GM18517 (cell line): ENCODE measurements around the gene PLOD2.
A peak's percentile ranks its signal among the peaks of the same experiment; 100 is the strongest.

Source experiments
- ATAC-seq: cut with Tn5 transposase; IDR thresholded peaks from one replicate; pipeline ENCODE4 v1.9.1; 2021; ENCODE audit warnings: mild to moderate bottlenecking, moderate library complexity; ENCODE audit not compliant: unreplicated experiment

PLOD2 gene

GRCh38 chr3:146160964-146161662 is at the start of gene PLOD2:
Gene PLOD2 (minus strand): TSS chr3:146161184. CDS start chr3:146160989, 195 bp downstream.
- ATAC-seq = peak; percentile 50

GRCh38 chr3:146209371-146209770 is 48.4 kb upstream of the PLOD2 start:
- no peak for ATAC-seq

GRCh38 chr3:146203776-146204175 is 42.8 kb upstream of the PLOD2 start:
- no peak for ATAC-seq

GRCh38 chr3:146200461-146201220 is 39.7 kb upstream of the PLOD2 start:
- ATAC-seq = no peak

- no peak for ATAC-seq
Observed at GRCh38 chr3:146199762-146200161, 38.8 kb upstream of the PLOD2 start.

- no peak for ATAC-seq
Observed at GRCh38 chr3:146196789-146197188, 35.8 kb upstream of the PLOD2 start.

GRCh38 chr3:146195605-146196004 is 34.6 kb upstream of the PLOD2 start:
- ATAC-seq = no peak

GRCh38 chr3:146195030-146195429 is 34.0 kb upstream of the PLOD2 start:
- no peak for ATAC-seq

- no peak for ATAC-seq
Observed at GRCh38 chr3:146191051-146191450, 30.1 kb upstream of the PLOD2 start.

GRCh38 chr3:146189519-146190173 is 28.7 kb upstream of the PLOD2 start:
- ATAC-seq = peak; percentile 96

- ATAC-seq = no peak
Observed at GRCh38 chr3:146187334-146187950, 26.5 kb upstream of the PLOD2 start.

GRCh38 chr3:146184241-146185015 is 23.4 kb upstream of the PLOD2 start:
- no peak for ATAC-seq

- no peak for ATAC-seq
Observed at GRCh38 chr3:146181216-146181615, 20.2 kb upstream of the PLOD2 start.

GRCh38 chr3:146180376-146180775 is 19.4 kb upstream of the PLOD2 start:
- ATAC-seq = no peak

- ATAC-seq = no peak
Observed at GRCh38 chr3:146178006-146178689, 17.2 kb upstream of the PLOD2 start.

- ATAC-seq = no peak
Observed at GRCh38 chr3:146177519-146177918, 16.5 kb upstream of the PLOD2 start.

- no peak for ATAC-seq
Observed at GRCh38 chr3:146177072-146177471, 16.1 kb upstream of the PLOD2 start.

GRCh38 chr3:146172586-146172985 is 11.6 kb upstream of the PLOD2 start:
- ATAC-seq = no peak

- ATAC-seq = no peak
Observed at GRCh38 chr3:146170591-146170990, 9.6 kb upstream of the PLOD2 start.

- ATAC-seq = no peak
Observed at GRCh38 chr3:146169891-146170290, 8.9 kb upstream of the PLOD2 start.
